Activated T-helper 1 cell treated with anti-CD3 and anti-CD28 coated beads, Interleukin-12 subunit alpha, Interleukin-12 subunit beta, Interleukin-2, Interleukin-4 antibody, amounts not matched to agents 30 ng/mL and 10 ng/mL and 1 ng/mL, durations not matched to agents 14 hours and 24 hours and 36 hours (primary cell): ENCODE measurements around the gene GAS2L3. TPM values are rescaled to one million over a fixed set of nuclear protein-coding genes. Genes with fewer than 3 reads are reported as not detected.

Source experiments
- total RNA-seq: library from RNA; stranded (reverse); gene quantifications from 2 replicates; pipeline ENCODE4 v1.2.3, GENCODE V29; 2022

GAS2L3 gene
- total RNA-seq, 1 donor from 2014 or later: 0.86 TPM

Other genes with a start within 250 kb of the GAS2L3 start
- gene SLC17A8, start 216.6 kb upstream of the GAS2L3 start, total RNA-seq: not detected in 2 replicates
- not detected in 2 replicates for gene NR1H4, start 99.8 kb upstream of the GAS2L3 start, total RNA-seq
- gene ANO4, start 221.1 kb downstream of the GAS2L3 start, total RNA-seq: not detected in 2 replicates